OCI-LY1 (cell line): ENCODE measurements around the gene PVR.

ENCODE experiments used
- CTCF ChIP-seq: fragments of 200-600 bp; sonication (generic), shearing (Covaris generic); IDR thresholded peaks from 2 replicates; pipeline ENCODE4 v1.5.1; 2017; ENCODE audit warnings: mild to moderate bottlenecking, antibody characterized with exemption, low read length, moderate library complexity, mixed read lengths
- EZH2 ChIP-seq: fragments of 200-600 bp; sonication (generic), shearing (Covaris generic); IDR thresholded peaks from 2 replicates; pipeline ENCODE4 v1.8.0; 2017; ENCODE audit warnings: borderline replicate concordance, mixed run types, mild to moderate bottlenecking, antibody characterized with exemption, low read length, moderate library complexity, mixed read lengths

GRCh38 chr19:44648631-44649251 lies 5.0 kb downstream of the PVR start:
- TF ChIP-seq CTCF (no peak), EZH2 (no peak)
